Keratinocyte (primary cell): ENCODE data around the gene CERKL.

Experiments used
- EZH2 ChIP-seq: IDR thresholded peaks from one replicate; pipeline ENCODE4 v1.6.1; 2012; ENCODE audit warnings: inconsistent platforms, mild to moderate bottlenecking, low read length, moderate library complexity
- TF ChIP-seq, protein P1 (sequence below), 3 experiments: IDR thresholded peaks in 1 of 3; conservative IDR thresholded peaks in 1 of 3; optimal IDR thresholded peaks in 1 of 3; 2 replicates in 2 of 3; 3 replicates in 1 of 3; pipeline versions ENCODE3 to v1.5.1; 2011; ENCODE audit warnings: low read length in 3 of 3, mild to moderate bottlenecking in 3 of 3, moderate library complexity in 2 of 3, control low read depth in 1 of 3, inconsistent platforms in 1 of 3; ENCODE audit not compliant: insufficient read depth in 2 of 3; ENCODE audit errors: extremely low read depth in 1 of 3

- TF ChIP-seq EZH2: no peak
- TF ChIP-seq, protein P1, sequence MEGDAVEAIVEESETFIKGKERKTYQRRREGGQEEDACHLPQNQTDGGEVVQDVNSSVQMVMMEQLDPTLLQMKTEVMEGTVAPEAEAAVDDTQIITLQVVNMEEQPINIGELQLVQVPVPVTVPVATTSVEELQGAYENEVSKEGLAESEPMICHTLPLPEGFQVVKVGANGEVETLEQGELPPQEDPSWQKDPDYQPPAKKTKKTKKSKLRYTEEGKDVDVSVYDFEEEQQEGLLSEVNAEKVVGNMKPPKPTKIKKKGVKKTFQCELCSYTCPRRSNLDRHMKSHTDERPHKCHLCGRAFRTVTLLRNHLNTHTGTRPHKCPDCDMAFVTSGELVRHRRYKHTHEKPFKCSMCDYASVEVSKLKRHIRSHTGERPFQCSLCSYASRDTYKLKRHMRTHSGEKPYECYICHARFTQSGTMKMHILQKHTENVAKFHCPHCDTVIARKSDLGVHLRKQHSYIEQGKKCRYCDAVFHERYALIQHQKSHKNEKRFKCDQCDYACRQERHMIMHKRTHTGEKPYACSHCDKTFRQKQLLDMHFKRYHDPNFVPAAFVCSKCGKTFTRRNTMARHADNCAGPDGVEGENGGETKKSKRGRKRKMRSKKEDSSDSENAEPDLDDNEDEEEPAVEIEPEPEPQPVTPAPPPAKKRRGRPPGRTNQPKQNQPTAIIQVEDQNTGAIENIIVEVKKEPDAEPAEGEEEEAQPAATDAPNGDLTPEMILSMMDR (optimal IDR thresholded peaks at IDR 0.05 in 1 of 3, IDR thresholded peaks at IDR 0.05 in 1 of 3, conservative IDR thresholded peaks at IDR 0.05 in 1 of 3; ENCODE audit: extremely low read depth in 1 of 3, insufficient read depth in 2 of 3, low read length in 3 of 3): no peak
Observed at GRCh38 chr2:181526014-181526413, 130.9 kb downstream of the CERKL start.
